ENCODE results near the gene AKAP13. TPM values are rescaled to one million over a fixed set of nuclear protein-coding genes. Genes with fewer than 3 reads are reported as not detected.
A peak's percentile ranks its signal among the peaks of the same experiment; 100 is the strongest.

Gene AKAP13
- total RNA-seq, 6 donors from 2014 or later, result 329 to 1,278 (median 748) TPM

- DNase-seq, result no peak
- TF ChIP-seq POLR2AphosphoS5 (IDR thresholded peaks at IDR 0.05), result peak in 1 of 2 donors; percentile 68
- TF ChIP-seq EP300 (IDR thresholded peaks at IDR 0.05), result no peak
- Histone ChIP-seq H3K27ac (peak overlapping the region; percentile 60 to 85 (median 70)), H3K9me3 (no peaks in the 10 kb centered on the region), H3K36me3 (peaks cover 0 to 11% (median 6%) of the 10 kb centered on the region in 4 donors), H3K4me3 (no peak overlapping the region), H3K27me3 (no peaks in the 10 kb centered on the region), H3K4me1 (peaks cover 49 to 84% (median 70%) of the 10 kb centered on the region in 4 donors)
- peak; percentile 18 to 49 for ATAC-seq (ENCODE audit: low FRiP score in 2 of 2)
- 29 to 63% methylated on average over 1 of the region's 1 CpG for WGBS, 2 donors
These were observed 245.5 kb downstream of the AKAP13 start for GRCh38 chr15:85625856-85626255.

DNA sequence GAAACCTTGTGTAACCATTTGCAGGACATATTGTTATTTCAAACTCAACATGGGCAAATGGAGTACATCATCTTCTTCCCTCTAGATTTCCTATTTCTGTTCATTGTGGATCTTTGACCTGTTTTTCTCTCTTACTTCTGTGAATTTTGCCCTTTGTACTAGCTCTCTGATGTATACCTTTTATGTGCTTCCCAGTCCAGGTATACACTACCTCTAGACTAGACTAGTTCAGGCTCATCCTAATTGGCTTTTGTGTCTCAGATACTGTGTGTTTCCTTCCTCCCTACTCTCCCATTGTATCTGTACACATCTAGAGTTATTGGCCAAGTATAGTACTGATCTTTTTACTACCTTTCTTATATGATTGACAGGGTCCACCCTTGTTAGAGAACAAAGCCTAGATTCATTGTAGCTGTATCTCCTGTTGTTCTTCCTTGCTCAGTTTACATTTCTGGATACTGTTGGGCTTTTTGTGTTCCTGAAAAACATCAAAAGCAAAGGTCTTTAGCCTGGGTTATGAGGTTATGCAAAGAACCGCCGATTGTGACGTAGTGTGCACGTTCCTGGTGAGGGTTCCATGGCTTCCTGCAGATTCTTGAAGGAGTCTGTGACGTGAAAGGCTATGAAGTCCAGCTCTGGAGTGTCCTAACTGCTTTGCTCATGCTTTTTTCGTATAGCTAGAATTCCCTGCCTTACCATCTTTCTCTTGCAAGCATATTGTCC lies 247.0 kb downstream of the AKAP13 start:
- H3K4me1 ChIP-seq, result peaks cover 57 to 84% (median 69%) of the 10 kb centered on the region in 4 donors
- ATAC-seq (ENCODE audit: low FRiP score in 2 of 2), result no peak
- peak overlapping the region in 2 of 4 donors; percentile 21 to 73 for H3K27ac ChIP-seq

DNA sequence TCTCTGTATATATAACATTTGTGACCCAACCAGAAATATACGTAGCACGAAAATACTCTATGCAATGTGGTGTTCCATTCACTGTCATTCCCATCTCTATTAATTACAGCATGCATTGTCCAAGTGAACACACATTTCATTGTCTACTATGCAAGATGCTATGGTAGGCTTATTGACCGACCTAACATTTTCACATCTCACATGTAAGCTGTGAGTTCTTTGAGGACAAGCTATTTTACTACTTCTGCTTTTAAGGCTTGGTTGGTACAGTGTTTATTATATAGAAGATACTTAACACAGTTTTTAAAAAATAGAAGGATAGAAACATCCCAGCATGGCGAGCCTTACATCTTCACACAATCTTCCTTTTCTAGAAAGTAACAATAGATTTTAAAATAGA lies 249.9 kb downstream of the AKAP13 start:
- Histone ChIP-seq H3K27me3 (no peaks in the 10 kb centered on the region), H3K4me3 (no peak overlapping the region), H3K4me1 (peaks cover 55 to 70% (median 59%) of the 10 kb centered on the region in 4 donors), H3K9me3 (no peaks in the 10 kb centered on the region), H3K36me3 (peaks cover 0 to 14% (median 6%) of the 10 kb centered on the region in 4 donors), H3K27ac (peak overlapping the region in 2 of 4 donors; percentile 32 to 46)
- DNase-seq, result no peak
- TF ChIP-seq EP300 (IDR thresholded peaks at IDR 0.05) (no peak), POLR2AphosphoS5 (IDR thresholded peaks at IDR 0.05) (no peak), POLR2A (IDR thresholded peaks at IDR 0.05) (no peak)
- TF ChIP-seq, protein P1, sequence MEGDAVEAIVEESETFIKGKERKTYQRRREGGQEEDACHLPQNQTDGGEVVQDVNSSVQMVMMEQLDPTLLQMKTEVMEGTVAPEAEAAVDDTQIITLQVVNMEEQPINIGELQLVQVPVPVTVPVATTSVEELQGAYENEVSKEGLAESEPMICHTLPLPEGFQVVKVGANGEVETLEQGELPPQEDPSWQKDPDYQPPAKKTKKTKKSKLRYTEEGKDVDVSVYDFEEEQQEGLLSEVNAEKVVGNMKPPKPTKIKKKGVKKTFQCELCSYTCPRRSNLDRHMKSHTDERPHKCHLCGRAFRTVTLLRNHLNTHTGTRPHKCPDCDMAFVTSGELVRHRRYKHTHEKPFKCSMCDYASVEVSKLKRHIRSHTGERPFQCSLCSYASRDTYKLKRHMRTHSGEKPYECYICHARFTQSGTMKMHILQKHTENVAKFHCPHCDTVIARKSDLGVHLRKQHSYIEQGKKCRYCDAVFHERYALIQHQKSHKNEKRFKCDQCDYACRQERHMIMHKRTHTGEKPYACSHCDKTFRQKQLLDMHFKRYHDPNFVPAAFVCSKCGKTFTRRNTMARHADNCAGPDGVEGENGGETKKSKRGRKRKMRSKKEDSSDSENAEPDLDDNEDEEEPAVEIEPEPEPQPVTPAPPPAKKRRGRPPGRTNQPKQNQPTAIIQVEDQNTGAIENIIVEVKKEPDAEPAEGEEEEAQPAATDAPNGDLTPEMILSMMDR (IDR thresholded peaks at IDR 0.05), result no peak
- WGBS, 2 donors, result 92% methylated on average over 4 of the region's 4 CpGs
- no peak for ATAC-seq (ENCODE audit: low FRiP score in 2 of 2)

More for the DNA sequence above, 247.0 kb downstream of the AKAP13 start:
- no peak for DNase-seq
- 73 to 88% methylated on average over 6 of the region's 6 CpGs for WGBS, 2 donors
- Histone ChIP-seq H3K36me3 (peaks cover 0 to 14% (median 6%) of the 10 kb centered on the region in 4 donors), H3K9me3 (no peaks in the 10 kb centered on the region), H3K4me3 (no peak overlapping the region), H3K27me3 (no peaks in the 10 kb centered on the region)
- TF ChIP-seq, protein P1 (IDR thresholded peaks at IDR 0.05), result no peak
- no peak for TF ChIP-seq POLR2AphosphoS5 (IDR thresholded peaks at IDR 0.05)
- no peak for TF ChIP-seq POLR2A (IDR thresholded peaks at IDR 0.05)
- TF ChIP-seq EP300 (IDR thresholded peaks at IDR 0.05), result no peak

GRCh38 chr15:85631018-85631417 lies 250.6 kb downstream of the AKAP13 start:
- H3K36me3 ChIP-seq, result peaks cover 0 to 7% (median 5%) of the 10 kb centered on the region in 4 donors

DNA sequence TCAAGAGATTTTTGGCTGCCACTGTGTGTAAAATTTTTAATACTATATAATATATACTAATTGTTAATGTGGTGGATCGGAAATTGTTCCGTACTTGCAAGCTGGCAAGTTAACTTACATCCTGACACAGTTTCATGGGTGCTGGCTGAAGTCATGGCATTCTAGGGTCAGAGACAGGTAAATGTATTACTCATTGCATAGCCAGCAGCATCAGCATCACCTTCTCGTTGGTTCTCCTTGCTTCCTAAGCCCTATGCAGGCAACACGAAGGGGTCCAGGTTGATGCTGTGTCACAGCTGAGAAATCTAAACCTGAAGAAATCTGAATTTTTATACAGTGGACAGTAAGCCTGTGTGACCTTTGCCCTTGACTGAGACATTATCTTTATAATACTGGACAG lies 251.6 kb downstream of the AKAP13 start:
- Histone ChIP-seq H3K9me3 (no peaks in the 10 kb centered on the region), H3K36me3 (peaks cover 0 to 4% (median 3%) of the 10 kb centered on the region in 4 donors), H3K4me1 (peaks cover 51 to 64% (median 54%) of the 10 kb centered on the region in 4 donors), H3K4me3 (no peak overlapping the region), H3K27ac (peak overlapping the region in 2 of 4 donors; percentile 49 to 63), H3K27me3 (no peaks in the 10 kb centered on the region)
- ATAC-seq (ENCODE audit: low FRiP score in 2 of 2), result no peak
- no peak for DNase-seq
- 78 to 80% methylated on average over 4 of the region's 4 CpGs for WGBS, 2 donors
- TF ChIP-seq EP300 (IDR thresholded peaks at IDR 0.05), result no peak
- no peak for TF ChIP-seq POLR2AphosphoS5 (IDR thresholded peaks at IDR 0.05)
- TF ChIP-seq, protein P1 (IDR thresholded peaks at IDR 0.05), result no peak
- no peak for TF ChIP-seq POLR2A (IDR thresholded peaks at IDR 0.05)

More at GRCh38 chr15:85631018-85631417, 250.6 kb downstream of the AKAP13 start:
- ATAC-seq (ENCODE audit: low FRiP score in 2 of 2), result no peak
- WGBS, 2 donors, result 74 to 84% methylated on average over 2 of the region's 2 CpGs
- Histone ChIP-seq H3K4me3 (no peak overlapping the region), H3K27ac (peak overlapping the region in 2 of 4 donors; percentile 32 to 46), H3K9me3 (no peaks in the 10 kb centered on the region), H3K27me3 (no peaks in the 10 kb centered on the region), H3K4me1 (peaks cover 50 to 64% (median 55%) of the 10 kb centered on the region in 4 donors)
- no peak for TF ChIP-seq POLR2A (IDR thresholded peaks at IDR 0.05)
- TF ChIP-seq, protein P1 (IDR thresholded peaks at IDR 0.05), result no peak
- TF ChIP-seq EP300 (IDR thresholded peaks at IDR 0.05), result no peak
- TF ChIP-seq POLR2AphosphoS5 (IDR thresholded peaks at IDR 0.05), result no peak
- DNase-seq, result no peak
